NT2/D1 (cell line): ENCODE measurements around the gene DPM3.

Source experiments
- SUZ12 ChIP-seq: IDR thresholded peaks from 2 replicates; pipeline ENCODE4 v1.6.1; 2011; ENCODE audit not compliant: insufficient read length, insufficient read depth; ENCODE audit errors: extremely low read depth
- ZNF274 ChIP-seq: IDR thresholded peaks from 2 replicates; pipeline ENCODE4 v1.6.1; 2011; ENCODE audit warnings: mild to moderate bottlenecking, low read depth, low read length

GRCh38 chr1:155160128-155160527 is 19.8 kb upstream of the DPM3 start:
- no peak for TF ChIP-seq SUZ12
- no peak for TF ChIP-seq ZNF274
